ENCODE results near the gene FBXW10B. TPM values are rescaled to one million over a fixed set of nuclear protein-coding genes. Genes with fewer than 3 reads are reported as not detected.
"Not testable (repeated sequence)": the region's sequence is repeated elsewhere in the genome, so short reads cannot be mapped to it uniquely, and the experiment has no call there.

FBXW10B gene
- total RNA-seq, 4 donors from 2014 or later: 0.25 to 3.1 (median 1.5) TPM

GRCh38 chr17:15652960-15653359 is 33.5 kb upstream of the FBXW10B start:
- intact Hi-C loops (cut with DNase I; ENCODE audit: low total_unique reads): no loop called here
- 59 to 76% methylated on average over 6 of the region's 6 CpGs for WGBS, 2 donors
- H3K4me3 ChIP-seq (ENCODE audit: low read depth, poor library complexity, severe bottlenecking): no peak overlapping the region
- TF ChIP-seq POLR2A (IDR thresholded peaks at IDR 0.05): no peak
- no peak for TF ChIP-seq CTCF (IDR thresholded peaks at IDR 0.05)
- DNase-seq (ENCODE audit: low spot score in 2 of 2): peak in 1 of 2 donors; percentile 70

GRCh38 chr17:15651583-15652110 is 32.1 kb upstream of the FBXW10B start:
- peak overlapping the region; percentile 16 for H3K4me3 ChIP-seq (ENCODE audit: low read depth, poor library complexity, severe bottlenecking)
- DNase-seq (ENCODE audit: low spot score in 2 of 2): peak; percentile 93 to 98
- intact Hi-C loops (cut with DNase I; ENCODE audit: low total_unique reads): no loop called here
- no peak for TF ChIP-seq CTCF (IDR thresholded peaks at IDR 0.05)
- TF ChIP-seq POLR2A (IDR thresholded peaks at IDR 0.05): no peak
- 0 to 10% methylated on average over 8 of the region's 8 CpGs for WGBS, 2 donors

- peak overlapping the region; percentile 16 for H3K4me3 ChIP-seq (ENCODE audit: low read depth, poor library complexity, severe bottlenecking)
- TF ChIP-seq CTCF (IDR thresholded peaks at IDR 0.05): no peak
- TF ChIP-seq POLR2A (IDR thresholded peaks at IDR 0.05): no peak
- WGBS, 2 donors: 13 to 17% methylated on average over 11 to 13 of the region's 14 CpGs
Measured at GRCh38 chr17:15650741-15651582, 31.5 kb upstream of the FBXW10B start.

GRCh38 chr17:15649861-15650421 is 30.4 kb upstream of the FBXW10B start:
- intact Hi-C loops (cut with DNase I; ENCODE audit: low total_unique reads): no loop called here
- 8 to 11% methylated on average over 6 of the region's 6 CpGs for WGBS, 2 donors
- TF ChIP-seq POLR2A (IDR thresholded peaks at IDR 0.05) (no peak), CTCF (IDR thresholded peaks at IDR 0.05) (no peak)
- peak; percentile 64 to 92 for DNase-seq (ENCODE audit: low spot score in 2 of 2)
- H3K4me3 ChIP-seq (ENCODE audit: low read depth, poor library complexity, severe bottlenecking): no peak overlapping the region

More at GRCh38 chr17:15650741-15651582, 31.5 kb upstream of the FBXW10B start:
- intact Hi-C loops (cut with DNase I; ENCODE audit: low total_unique reads): no loop called here
- peak in 1 of 2 donors; percentile 85 for DNase-seq (ENCODE audit: low spot score in 2 of 2)

- intact Hi-C loops (cut with DNase I; ENCODE audit: low total_unique reads): no loop called here
- peak in 1 of 2 donors; percentile 46 for DNase-seq (ENCODE audit: low spot score in 2 of 2)
- WGBS, 2 donors: 71 to 74% methylated on average over 5 of the region's 5 CpGs
- no peak overlapping the region for H3K4me3 ChIP-seq (ENCODE audit: low read depth, poor library complexity, severe bottlenecking)
- TF ChIP-seq CTCF (IDR thresholded peaks at IDR 0.05) (no peak), POLR2A (IDR thresholded peaks at IDR 0.05) (no peak)
Measured at GRCh38 chr17:15648386-15648785, 28.9 kb upstream of the FBXW10B start.

- DNase-seq (ENCODE audit: low spot score in 2 of 2): peak in 1 of 2 donors; percentile 78
- H3K4me3 ChIP-seq (ENCODE audit: low read depth, poor library complexity, severe bottlenecking); intact Hi-C loops (cut with DNase I; ENCODE audit: low total_unique reads): not testable (repeated sequence)
- 16 to 31% methylated on average over 5 of the region's 5 CpGs for WGBS, 2 donors
Measured at GRCh38 chr17:15645942-15646312, 26.4 kb upstream of the FBXW10B start.

- DNase-seq (ENCODE audit: low spot score in 2 of 2): peak in 1 of 2 donors; percentile 25
- WGBS, 2 donors: 30 to 32% methylated on average over 10 of the region's 10 CpGs
- intact Hi-C loops (cut with DNase I; ENCODE audit: low total_unique reads); H3K4me3 ChIP-seq (ENCODE audit: low read depth, poor library complexity, severe bottlenecking): not testable (repeated sequence)
Measured at GRCh38 chr17:15645099-15645941, 25.8 kb upstream of the FBXW10B start.

- 61 to 100% methylated on average over 1 to 2 of the region's 12 CpGs for WGBS, 2 donors
- H3K4me3 ChIP-seq (ENCODE audit: low read depth, poor library complexity, severe bottlenecking); intact Hi-C loops (cut with DNase I; ENCODE audit: low total_unique reads): not testable (repeated sequence)
- peak in 1 of 2 donors; percentile 2 for DNase-seq (ENCODE audit: low spot score in 2 of 2)
Measured at GRCh38 chr17:15642505-15643251, 23.2 kb upstream of the FBXW10B start.
